ENCODE measurements around the gene ARHGEF17.

ARHGEF17 gene

DNA sequence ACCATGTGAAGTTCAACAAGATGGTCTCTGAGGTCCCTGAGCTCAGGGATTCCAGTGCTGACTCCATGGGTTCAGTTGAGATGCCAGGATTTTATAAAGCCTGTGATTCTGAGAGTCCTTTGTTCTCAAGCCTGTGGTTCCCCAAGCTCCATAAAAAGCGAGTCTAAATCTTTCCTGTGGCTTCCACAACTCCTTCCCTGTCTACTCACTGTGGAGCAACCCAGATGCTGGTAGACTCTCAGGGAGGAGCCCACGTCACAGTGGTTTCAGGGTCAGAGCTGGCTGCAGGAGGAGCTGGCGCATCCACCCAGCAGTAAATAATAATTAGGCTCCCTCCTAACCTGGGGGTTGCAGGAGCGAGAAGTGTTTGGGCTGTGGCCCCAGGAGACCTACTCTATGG lies 66.1 kb downstream of the ARHGEF17 start:
- no peak for DNase-seq (ENCODE audit: low spot score)
- Histone ChIP-seq H3K4me3 (no peak overlapping the region), H3K27ac (no peak overlapping the region)
- TF ChIP-seq, protein P1, sequence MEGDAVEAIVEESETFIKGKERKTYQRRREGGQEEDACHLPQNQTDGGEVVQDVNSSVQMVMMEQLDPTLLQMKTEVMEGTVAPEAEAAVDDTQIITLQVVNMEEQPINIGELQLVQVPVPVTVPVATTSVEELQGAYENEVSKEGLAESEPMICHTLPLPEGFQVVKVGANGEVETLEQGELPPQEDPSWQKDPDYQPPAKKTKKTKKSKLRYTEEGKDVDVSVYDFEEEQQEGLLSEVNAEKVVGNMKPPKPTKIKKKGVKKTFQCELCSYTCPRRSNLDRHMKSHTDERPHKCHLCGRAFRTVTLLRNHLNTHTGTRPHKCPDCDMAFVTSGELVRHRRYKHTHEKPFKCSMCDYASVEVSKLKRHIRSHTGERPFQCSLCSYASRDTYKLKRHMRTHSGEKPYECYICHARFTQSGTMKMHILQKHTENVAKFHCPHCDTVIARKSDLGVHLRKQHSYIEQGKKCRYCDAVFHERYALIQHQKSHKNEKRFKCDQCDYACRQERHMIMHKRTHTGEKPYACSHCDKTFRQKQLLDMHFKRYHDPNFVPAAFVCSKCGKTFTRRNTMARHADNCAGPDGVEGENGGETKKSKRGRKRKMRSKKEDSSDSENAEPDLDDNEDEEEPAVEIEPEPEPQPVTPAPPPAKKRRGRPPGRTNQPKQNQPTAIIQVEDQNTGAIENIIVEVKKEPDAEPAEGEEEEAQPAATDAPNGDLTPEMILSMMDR (IDR thresholded peaks at IDR 0.05): no peak

DNA sequence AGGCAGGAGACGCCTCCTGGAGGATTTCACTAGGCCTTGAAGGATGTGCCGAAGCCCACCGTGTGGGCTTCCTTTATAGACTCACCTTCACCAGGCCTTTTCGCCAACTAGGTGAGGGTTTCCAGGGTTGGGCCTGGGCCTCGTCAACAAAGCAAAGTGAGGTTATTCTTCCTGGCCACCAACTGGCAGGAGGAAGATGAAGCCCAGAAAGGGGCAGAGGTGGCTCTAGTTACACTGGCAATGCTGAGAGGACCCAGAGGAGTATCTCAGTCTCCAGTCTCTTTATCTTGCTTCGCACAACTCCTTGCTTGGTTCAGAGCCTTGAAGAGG lies 67.7 kb downstream of the ARHGEF17 start:
- peak overlapping the region; percentile 91 for H3K4me3 ChIP-seq

DNA sequence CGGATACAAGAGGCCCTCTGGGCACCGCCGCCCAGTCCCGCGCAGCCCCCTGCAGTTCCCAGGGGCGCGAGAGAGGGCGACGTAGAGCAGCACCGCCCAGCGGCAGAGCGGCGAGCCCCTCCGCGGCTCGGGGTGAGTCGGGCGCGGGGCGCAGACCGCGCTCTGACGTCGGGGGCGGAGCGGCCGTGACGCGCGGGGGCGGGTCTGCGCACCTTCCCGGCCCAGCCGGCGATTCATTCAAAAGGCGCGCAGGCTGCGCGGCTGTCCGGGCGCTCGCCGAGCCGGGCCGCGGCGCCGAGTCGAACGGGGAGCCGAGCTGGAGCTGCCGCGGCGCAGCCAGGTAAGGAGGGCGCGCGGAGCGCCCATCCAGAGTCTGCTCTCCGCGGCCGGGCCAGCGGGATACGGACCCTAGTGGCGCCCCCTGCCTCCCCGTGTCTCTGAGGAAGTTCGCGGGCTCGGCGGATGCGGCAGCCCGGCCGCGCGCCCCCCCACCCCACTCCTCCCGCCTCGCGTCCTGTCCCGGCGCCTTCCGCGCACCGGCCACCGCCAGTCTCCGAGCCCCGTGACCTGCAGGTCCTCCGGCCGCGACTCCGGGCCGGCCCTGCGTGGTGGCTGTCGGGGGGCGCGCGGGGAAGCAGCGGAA lies 68.2 kb downstream of the ARHGEF17 start, which contains the start of gene RELT:
Gene RELT, plus strand, starts transcription at position 240 of the 643 bp plus-strand sequence. CDS start 12,738 bp downstream, outside the sequence.
- TF ChIP-seq, protein P1 (IDR thresholded peaks at IDR 0.05): peak; percentile 95

More for the DNA sequence above, 67.7 kb downstream of the ARHGEF17 start:
- TF ChIP-seq, protein P1 (IDR thresholded peaks at IDR 0.05): no peak
- DNase-seq (ENCODE audit: low spot score): no peak
- H3K27ac ChIP-seq: peak overlapping the region; percentile 73 to 90

DNA sequence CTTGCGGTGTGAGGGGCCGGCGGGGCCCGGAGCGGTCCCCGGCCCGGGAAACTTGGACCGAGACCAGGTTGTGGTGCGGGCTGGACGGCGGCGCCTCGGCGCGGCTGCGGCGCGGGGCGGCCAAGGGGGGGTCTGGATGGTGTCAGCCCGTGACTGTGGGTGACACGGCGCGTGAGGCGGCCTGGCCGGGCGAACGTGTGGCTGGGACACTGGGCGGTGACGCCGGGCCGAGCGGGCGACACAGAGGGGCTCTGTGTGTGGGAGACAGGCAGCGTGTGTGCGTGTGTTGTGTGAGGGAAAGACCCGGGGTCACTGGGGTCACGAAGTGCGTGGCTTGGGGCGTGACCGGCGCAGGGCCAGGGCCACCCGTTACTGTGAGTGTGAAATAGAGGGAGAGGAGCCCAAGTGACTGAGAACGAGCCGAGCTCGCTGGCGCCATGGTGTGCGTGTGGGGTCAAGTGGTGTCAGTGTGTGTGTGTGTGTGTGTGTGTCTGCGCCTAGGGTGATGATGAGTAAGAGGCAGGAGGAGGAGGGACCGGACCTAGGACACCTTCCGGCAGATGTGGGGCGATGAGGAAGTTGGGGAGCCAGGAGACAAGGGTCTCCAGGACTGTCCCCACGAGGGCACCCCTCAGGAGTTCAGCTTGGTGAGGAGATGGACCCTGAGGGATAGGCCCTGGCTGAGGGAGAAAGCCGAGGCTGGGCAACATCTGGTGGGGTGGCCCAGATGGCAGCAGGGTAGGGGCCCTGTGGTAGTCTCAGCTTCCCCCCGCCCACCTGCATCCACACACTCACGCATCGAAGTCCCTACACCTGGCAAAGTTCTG lies 68.9 kb downstream of the ARHGEF17 start:
- Histone ChIP-seq H3K4me3 (peak overlapping the region; percentile 91), H3K27ac (peak overlapping the region; percentile 73 to 90)
- TF ChIP-seq, protein P1 (IDR thresholded peaks at IDR 0.05): no peak
- DNase-seq (ENCODE audit: low spot score): peak; percentile 85

More for the DNA sequence above, 68.2 kb downstream of the ARHGEF17 start, which contains the start of gene RELT:
- Histone ChIP-seq H3K4me3 (peak within 1 kb of the TSS; percentile 91), H3K27ac (peak within 1 kb of the TSS; percentile 73 to 90)
- DNase-seq (ENCODE audit: low spot score): peak; percentile 92

DNA sequence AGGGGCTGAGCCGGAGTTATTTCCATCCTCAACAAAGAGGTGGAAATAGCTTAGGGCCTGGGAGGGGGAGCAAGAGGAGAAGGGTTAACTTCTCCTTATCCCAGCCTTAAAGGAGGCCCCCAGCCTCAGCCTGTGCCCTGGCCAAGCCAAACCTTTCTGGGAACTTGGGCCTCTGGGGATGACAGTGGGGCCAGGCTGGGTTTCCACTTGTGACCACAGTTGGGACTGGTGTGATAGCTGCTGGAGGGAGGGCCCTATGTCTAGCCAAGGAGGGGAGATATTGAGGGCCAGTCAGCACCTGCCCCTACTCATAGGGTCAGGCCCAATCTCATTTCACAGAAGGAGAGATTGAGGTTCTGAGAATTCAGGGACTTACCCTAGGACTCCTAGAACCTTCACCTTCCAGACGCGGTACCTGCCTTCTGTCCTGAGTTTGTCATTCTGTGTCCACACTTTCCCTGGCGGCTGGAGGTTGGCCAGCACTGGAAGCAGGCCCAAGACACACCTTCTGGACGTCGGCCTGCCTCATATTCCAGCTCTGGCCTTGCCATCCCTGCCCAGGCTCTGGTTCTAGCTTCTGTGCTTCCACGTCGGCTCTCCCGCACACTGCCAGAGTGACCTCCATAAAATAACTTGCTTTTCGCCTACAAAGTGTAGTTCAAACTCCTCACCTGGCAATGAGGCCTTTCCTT lies 71.3 kb downstream of the ARHGEF17 start:
- DNase-seq (ENCODE audit: low spot score): no peak
- no peak overlapping the region for H3K4me3 ChIP-seq
- peak overlapping the region in 1 of 2 donors; percentile 16 for H3K27ac ChIP-seq
- TF ChIP-seq, protein P1 (IDR thresholded peaks at IDR 0.05): no peak

DNA sequence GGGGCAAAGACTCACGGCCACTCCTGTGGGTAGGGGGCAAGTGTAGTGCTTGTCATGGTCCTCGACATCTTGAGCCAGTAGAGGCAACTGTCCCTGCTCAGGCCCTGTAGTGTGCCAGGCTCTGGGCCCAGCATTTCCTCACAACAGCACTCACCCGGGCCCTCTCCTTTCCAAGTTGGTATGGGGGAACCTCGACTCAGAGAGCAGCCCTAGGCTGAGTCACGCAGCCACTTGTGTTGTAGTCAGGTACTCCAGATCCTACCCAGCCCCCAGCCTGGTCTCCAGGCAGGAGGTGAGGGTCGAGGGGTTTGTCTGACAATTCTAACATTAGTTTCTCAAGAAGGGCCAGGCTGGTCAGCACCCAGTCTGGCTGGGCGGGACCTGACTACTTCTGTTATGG lies 72.3 kb downstream of the ARHGEF17 start:
- H3K27ac ChIP-seq: peak overlapping the region in 1 of 2 donors; percentile 49
- TF ChIP-seq, protein P1 (IDR thresholded peaks at IDR 0.05): no peak
- no peak overlapping the region for H3K4me3 ChIP-seq
- DNase-seq (ENCODE audit: low spot score): no peak

Measured in coronary artery (tissue), 2 donors.